Astrocyte (in vitro differentiated cells and primary cell): ENCODE measurements around the gene NR1H3.

ENCODE experiments used
- CTCF ChIP-seq: IDR thresholded peaks from 2 replicates; pipeline ENCODE4 v1.5.1; 2011; ENCODE audit warnings: low read depth, mild to moderate bottlenecking, inconsistent platforms, low read length, moderate library complexity; ENCODE audit not compliant: insufficient read depth
- EZH2 ChIP-seq: IDR thresholded peaks from 2 replicates; pipeline ENCODE4 v1.6.1; 2012; ENCODE audit warnings: mild to moderate bottlenecking, low read length, inconsistent platforms; ENCODE audit not compliant: insufficient read depth

GRCh38 chr11:47308050-47308823, 50.4 kb downstream of the NR1H3 start:
- TF ChIP-seq CTCF, result no peak
- TF ChIP-seq EZH2, result no peak
